ENCODE data around the gene PCK2.
A peak's percentile ranks its signal among the peaks of the same experiment; 100 is the strongest.
"Not testable (repeated sequence)": the region's sequence is repeated elsewhere in the genome, so short reads cannot be mapped to it uniquely, and the experiment has no call there.

PCK2 gene

GRCh38 chr14:24093901-24094840 lies at the start of gene PCK2:
PCK2 (plus strand) TSS chr14:24094311; CDS start chr14:24094406, 95 bp downstream.
- peak; percentile 85 for DNase-seq (ENCODE audit: low read depth)

GRCh38 chr14:24049002-24049401 lies 45.1 kb upstream of the PCK2 start:
- DNase-seq (ENCODE audit: low read depth): not testable (repeated sequence)

DNA sequence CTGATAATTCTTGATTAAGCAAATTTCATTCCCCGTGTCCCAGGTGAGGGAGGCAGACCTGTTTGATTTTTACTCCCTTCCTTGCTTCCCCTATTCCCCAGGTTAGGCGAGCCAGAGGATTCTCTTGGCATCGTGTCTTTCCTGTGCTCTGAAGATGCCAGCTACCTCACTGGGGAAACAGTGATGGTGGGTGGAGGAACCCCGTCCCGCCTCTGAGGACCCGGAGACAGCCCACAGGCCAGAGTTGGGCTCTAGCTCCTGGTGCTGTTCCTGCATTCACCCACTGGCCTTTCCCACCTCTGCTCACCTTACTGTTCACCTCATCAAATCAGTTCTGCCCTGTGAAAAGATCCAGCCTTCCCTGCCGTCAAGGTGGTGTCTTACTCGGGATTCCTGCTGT lies 43.4 kb upstream of the PCK2 start:
- not testable (repeated sequence) for DNase-seq (ENCODE audit: low read depth)

DNA sequence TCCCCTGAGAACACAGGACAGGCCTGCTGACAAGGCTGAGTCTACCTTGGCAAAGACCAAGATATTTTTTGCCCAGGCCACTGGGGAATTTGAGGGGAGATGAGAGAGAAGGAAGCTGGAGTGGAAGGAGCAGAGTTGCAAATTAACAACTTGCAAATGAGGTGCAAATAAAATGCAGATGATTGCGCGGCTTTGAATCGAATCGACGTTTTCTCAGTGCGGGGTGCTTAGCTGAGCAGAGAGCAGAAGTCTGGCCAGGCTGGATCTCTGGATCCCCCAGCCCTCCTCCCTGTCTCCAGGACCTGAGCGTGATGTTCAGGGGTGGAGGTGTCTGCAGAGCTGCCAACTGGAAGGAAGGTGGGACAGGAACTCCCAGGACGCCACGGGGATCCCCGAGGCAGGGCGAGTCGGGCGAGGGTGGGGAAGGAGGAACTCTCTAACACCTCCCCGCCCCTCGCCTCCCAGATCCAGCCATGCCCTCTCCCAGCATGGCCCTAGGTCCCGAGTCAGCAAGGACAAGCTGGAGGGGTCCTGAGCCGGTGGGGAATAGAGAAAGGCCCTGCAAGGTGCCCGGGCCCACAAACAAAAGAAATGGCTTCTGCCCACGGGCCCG lies 42.8 kb upstream of the PCK2 start:
- no peak for DNase-seq (ENCODE audit: low read depth)

- DNase-seq (ENCODE audit: low read depth): peak; percentile 55
Observed at GRCh38 chr14:24051789-24052655, 42.1 kb upstream of the PCK2 start, which contains the start of gene CARMIL3. CARMIL3 (plus strand) TSS chr14:24052009; CDS start chr14:24052154, 145 bp downstream.

- peak; percentile 51 for DNase-seq (ENCODE audit: low read depth)
Observed at GRCh38 chr14:24052656-24053547, 41.2 kb upstream of the PCK2 start.

GRCh38 chr14:24053548-24054323 lies 40.4 kb upstream of the PCK2 start:
- no peak for DNase-seq (ENCODE audit: low read depth)

DNA sequence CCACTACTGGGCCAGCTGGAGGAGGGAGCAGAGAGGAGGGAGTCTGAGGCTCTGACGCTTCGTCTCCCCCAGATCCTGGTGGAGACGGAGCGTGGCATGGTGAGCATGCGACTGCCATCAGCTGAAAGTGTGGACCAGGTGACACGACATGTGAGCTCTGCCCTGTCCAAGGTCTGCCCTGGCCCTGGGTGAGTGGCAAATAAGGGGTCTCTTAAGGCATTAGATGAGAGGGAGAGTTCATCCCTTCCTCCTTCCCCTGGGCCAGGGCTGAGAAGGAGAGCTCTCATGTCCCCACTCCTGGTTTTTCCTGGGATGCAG lies 39.8 kb upstream of the PCK2 start:
- DNase-seq (ENCODE audit: low read depth): no peak

GRCh38 chr14:24054646-24055045 lies 39.5 kb upstream of the PCK2 start:
- no peak for DNase-seq (ENCODE audit: low read depth)

DNA sequence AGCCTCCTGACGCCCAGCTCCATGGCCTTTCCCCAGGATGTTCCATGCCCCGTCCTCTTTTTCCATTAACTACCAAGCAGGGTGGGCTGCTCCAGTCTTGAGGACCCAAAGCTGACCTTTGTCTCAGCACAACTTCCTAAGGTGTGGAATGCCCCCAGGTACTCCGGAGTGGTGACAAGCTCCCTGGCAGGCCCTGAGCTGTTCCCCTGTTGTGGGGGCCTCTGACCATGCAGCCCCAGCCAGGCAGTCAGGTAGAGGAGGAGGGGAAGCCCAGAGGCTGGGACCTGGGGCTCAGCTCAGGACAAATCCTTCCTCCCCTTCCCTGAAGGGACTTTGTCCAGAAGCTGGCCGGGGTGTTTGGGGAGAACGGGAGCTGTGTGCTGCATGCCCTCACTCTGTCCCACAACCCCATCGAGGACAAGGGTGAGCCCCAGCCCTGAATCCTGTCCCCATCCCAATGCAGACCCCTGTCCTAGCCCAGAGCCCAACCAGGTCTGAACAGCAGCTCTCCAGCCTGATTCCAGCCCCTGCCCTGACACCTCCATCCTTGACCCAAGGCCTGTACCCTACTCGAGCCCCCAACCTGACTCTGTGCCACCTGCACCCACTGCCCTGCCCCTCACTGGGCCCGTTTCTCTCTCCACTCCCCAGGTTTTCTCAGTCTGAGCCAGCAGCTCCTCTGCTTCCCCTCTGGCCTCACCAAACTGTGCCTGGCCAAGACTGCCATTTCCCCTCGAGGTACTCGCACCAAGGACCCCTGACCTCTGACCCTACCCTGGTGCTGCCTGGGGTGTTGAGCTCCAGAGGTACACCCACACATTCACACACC lies 37.9 kb upstream of the PCK2 start:
- DNase-seq (ENCODE audit: low read depth): no peak

DNA sequence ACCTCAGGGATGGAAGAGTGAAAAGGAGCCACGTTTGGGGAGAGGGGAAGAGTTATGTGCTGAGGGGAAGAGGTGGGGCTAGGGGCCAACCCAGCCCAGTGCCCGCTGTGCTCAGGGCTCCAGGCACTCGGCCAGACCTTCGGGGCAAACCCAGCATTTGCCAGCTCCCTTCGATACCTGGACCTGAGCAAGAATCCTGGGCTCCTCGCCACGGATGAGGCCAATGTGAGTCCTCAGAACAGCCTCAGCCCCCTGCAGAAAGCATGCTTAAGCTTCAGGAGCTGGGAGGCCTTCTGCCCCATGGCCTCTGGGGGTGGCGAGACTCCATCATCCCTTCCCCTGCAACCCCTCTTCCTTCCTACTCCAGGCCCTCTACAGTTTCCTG lies 37.3 kb upstream of the PCK2 start:
- no peak for DNase-seq (ENCODE audit: low read depth)

- no peak for DNase-seq (ENCODE audit: low read depth)
Observed at GRCh38 chr14:24057271-24057670, 36.8 kb upstream of the PCK2 start.

DNA sequence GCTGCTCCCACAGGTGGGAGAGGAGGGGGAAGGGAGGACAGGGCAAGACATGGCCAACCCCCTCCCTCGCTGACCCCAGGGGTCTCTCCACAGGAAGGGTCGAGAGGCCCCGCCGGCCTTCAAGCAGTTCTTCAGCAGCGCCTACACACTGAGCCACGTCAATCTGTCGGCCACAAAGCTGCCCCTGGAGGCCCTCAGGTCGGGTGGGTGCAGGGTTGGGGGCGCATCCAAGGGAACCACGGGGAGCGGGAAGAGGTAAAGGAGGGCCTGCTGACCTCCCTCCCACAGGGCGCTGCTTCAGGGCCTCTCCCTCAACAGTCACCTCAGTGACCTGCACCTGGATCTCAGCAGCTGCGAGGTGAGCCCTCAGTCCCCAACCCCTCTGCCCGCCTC lies 36.2 kb upstream of the PCK2 start:
- DNase-seq (ENCODE audit: low read depth): no peak

DNA sequence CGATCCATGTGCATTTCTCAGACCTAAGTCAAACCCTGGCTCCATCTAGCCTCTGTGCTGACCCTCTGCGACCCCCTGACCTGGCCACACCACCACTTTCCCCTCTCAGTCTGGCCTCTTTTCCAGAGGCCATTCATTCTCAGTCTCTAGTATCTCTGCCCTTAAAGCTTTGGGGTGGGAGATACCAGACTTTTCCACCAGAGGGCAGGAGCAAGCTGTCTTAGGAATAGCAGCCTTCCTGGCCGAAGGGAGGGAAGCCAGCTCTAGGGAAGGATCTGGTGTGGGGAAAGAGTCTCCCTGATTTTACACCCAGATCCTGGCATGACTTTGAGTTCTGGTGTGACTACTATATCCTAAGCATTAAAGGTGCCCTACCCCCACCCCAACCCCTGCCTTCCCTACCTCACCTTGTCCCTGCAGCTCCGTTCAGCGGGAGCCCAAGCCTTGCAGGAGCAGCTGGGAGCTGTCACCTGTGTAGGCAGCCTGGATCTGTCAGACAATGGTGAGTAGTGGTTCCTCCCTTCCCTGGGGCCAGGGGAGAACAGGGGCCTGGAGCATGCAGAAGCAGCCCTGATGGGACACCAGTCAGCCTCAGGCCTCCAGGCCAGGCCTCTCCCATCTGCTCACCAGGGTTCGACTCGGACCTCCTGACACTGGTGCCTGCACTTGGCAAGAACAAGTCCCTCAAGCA lies 35.7 kb upstream of the PCK2 start:
- DNase-seq (ENCODE audit: low read depth): no peak

DNA sequence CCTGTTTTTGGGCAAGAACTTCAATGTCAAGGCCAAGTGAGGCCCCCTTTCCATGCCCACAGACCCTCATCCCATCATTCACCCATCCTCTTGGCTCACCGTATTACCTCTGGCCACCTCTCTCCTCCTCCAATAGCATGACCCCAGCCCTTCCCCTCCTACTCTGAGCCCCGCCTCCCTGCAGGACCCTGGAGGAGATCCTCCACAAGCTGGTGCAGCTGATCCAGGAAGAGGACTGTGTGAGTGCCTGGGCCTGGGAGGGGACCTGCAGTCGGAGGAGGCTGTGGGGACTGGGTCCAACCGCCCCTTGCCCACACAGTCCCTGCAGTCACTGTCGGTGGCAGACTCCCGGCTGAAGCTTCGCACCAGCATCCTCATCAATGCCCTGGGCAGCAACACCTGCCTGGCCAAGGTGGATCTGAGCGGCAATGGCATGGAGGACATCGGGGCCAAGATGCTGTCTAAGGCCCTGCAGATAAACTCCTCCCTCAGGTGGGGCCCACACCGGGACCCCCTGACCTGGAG lies 35.1 kb upstream of the PCK2 start:
- no peak for DNase-seq (ENCODE audit: low read depth)

DNA sequence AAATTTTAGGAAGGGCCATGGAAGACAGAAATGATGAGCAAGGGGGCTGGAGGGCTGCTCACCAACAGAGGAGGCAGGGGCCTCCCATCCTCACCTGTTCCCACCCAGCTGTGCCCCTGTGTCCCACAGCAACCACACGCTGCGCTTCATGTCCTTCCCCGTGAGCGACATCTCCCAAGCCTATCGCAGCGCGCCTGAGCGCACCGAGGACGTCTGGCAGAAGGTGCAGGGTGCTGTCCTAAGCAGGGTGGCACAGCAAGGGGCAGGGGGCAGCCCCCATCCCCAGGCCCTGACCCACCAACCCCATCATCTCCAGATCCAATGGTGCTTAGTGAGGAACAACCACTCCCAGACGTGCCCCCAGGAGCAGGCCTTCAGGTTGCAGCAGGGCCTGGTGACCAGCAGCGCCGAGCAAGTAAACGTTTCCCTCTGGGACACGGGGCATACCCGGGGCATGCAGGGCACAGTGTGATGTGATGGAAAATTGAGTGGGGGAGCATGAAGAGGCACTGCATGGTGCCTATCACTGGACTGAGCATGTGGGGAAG lies 34.2 kb upstream of the PCK2 start:
- DNase-seq (ENCODE audit: low read depth): no peak

DNA sequence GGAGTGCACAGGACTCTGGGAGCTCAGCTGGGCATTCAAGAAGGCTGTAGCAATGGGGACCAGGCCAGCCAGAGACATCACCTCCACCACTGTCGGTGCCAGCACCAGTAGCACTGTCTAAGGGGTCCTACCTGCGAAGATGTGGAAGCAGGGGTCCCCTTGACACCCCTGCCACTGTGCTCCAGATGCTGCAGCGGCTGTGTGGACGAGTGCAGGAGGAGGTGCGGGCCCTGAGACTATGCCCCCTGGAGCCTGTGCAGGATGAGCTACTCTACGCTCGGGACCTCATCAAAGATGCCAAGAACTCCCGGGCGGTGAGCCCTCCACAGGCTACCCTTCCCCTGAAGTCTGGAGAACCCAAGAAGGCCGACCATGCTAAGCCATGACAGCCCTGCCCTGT lies 33.7 kb upstream of the PCK2 start:
- DNase-seq (ENCODE audit: low read depth): no peak

Data from activated T-cell treated with anti-CD3 and anti-CD28 coated beads for 48 hours (primary cell).